ENCODE data around the gene CASP7.

- TF ChIP-seq POLR2A (IDR thresholded peaks at IDR 0.05) (no peak), CTCF (IDR thresholded peaks at IDR 0.05) (no peak)
Observed at GRCh38 chr10:113736576-113736975, 56.9 kb downstream of the CASP7 start.
